CD4-positive, alpha-beta T cell treated with Interleukin-6 at 100 ng/mL for 8 hours (primary cell): Measurements from ENCODE around the gene TMEM143.
"Not testable (repeated sequence)": the region's sequence is repeated elsewhere in the genome, so short reads cannot be mapped to it uniquely, and the experiment has no call there.

Experiments used
- DNase-seq: peaks from one replicate; pipeline ENCODE4 v3.0.0-alpha.2; 2020; ENCODE audit warnings: mixed read lengths, low spot score

TMEM143 gene

GRCh38 chr19:48330012-48330681 lies 33.6 kb downstream of the TMEM143 start:
- DNase-seq = peak; percentile 86

GRCh38 chr19:48329167-48329891 lies 34.4 kb downstream of the TMEM143 start:
- DNase-seq = peak; percentile 41

GRCh38 chr19:48325265-48325910 lies 38.4 kb downstream of the TMEM143 start, which contains the start of gene EMP3:
Gene EMP3, plus strand, starts transcription at chr19:48325552. Its CDS starts 1,293 bp downstream, at chr19:48326845.
- peak; percentile 89 for DNase-seq

DNA sequence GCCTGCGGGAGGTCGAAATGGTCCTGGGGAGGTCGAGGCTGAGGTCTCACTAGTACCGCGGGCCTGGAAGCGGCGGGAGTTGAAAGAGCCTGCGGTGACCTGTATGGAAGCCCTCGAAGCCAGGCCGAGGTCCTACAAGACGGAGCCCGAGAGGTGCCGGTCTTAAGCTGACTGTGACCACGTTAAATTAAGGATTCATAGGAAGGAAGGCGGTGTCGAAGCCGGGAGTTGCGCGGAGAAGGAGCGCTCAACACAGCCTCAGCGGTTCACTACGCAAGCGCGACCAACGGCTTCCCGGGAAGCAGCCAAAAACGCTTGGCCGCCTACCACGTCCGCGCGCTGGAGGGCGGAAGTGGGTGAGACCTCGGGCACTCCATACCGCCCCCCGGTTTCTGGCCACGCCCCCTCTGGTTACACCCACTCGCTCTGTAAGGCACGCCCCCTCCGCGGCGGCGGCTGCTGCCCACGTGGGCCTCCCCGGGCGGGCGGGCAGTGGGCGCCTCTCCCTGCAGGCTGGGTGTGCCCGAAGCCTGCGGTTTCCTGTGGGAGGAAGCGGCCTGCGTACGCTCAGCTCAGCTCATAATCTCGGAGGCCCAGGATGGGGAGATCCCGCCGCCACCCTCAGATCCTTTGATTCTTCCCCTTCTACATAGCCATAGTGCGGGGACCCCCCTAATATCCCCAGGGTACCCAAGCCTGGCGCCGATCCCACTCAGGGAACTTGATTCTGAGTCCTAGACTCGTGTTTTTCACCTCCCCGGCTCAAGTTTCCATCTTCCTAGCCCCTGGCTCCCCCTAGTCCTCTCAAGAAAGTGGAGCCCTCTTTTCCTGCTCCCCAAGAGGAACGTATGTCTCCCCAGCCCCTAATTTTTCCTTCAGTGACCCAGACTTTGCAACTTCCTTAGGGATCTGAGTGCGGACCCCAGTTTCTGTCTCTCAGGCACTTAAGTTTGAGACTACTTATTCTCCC lies 41.8 kb downstream of the TMEM143 start:
- peak; percentile 99 for DNase-seq

DNA sequence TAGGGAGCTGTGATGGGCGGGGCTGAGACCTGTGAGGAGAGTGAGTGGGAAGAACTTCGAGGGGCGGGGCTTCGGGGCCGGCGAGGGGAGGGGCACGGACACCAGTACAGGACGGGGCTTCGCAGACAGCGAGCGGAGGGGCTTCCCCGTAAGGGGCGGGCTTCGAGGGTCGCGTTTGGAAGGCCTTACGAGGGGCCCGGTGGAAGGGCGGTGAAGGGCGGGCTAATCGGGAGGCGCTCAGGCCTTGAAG lies 42.4 kb downstream of the TMEM143 start:
- peak; percentile 99 for DNase-seq

- DNase-seq = peak; percentile 70
These were observed 43.8 kb downstream of the TMEM143 start for GRCh38 chr19:48319647-48320541.

- no peak for DNase-seq
These were observed 45.3 kb downstream of the TMEM143 start for GRCh38 chr19:48318286-48318987.

DNA sequence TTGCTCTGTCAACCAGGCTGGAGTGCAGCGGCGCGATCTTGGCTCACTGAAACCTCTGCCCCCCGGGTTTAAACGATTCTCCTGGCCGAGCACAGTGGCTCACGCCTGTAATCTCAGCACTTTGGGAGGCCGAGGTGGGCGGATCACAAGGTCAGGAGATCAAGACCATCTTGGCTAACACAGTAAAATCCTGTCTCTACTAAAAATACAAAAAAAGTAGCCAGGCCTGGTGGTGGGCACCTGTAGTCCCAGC lies 46.1 kb downstream of the TMEM143 start:
- DNase-seq = not testable (repeated sequence)

DNA sequence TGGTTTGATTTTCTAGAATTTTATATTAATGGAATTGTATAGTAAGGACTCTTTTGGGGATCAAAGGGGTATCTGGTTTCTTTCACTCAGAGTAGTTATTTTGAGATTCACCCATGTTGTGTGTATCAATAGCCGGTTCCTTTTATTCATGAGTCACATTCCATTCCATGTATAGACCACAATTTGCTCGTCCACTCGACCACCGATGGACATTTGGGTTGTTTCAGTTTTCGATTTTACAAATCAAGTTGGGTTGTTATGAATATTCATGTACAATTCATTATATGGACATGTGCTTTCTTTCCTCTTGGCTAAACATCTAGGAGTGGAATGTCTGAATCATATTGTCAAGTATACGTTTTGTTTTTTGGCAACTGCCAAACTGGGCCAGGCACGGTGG lies 48.0 kb downstream of the TMEM143 start:
- no peak for DNase-seq

GRCh38 chr19:48311384-48311783 lies 52.4 kb downstream of the TMEM143 start:
- DNase-seq = no peak

DNA sequence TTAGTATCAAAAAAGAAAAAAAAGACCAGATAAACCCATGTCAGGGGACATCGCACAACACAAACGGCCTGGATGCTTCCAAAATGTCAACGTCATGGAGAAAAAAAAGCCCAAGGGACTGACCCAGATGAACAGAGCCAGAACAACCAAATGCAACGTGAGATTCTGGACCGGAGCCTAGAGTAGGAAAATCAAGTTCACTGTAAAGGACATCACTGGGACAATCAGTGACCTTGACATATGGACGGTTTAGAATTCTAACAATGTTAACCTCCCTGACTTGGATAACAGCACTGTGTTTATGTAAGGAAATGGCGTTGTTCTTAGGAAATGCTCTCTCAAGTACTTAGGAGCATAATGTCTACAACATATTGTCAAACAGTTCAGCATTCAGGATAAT lies 53.5 kb downstream of the TMEM143 start:
- DNase-seq = no peak

DNA sequence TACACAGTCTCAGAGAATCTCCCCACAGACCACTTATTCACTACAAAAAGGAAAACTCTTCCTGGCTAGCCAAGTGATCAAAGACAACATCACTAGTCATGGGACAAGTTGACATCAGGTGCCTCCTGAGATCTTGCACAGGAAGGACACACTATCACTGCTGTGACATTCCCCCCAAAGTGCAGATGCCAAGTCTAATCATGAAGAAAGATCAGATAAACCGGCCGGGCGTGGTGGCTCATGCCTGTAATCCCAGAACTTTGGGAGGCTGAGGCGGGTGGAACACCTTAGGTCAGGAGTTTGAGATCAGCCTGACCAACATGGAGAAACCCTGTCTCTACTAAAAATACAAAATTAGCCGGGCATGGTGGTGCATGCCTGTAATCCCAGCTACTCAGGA lies 54.0 kb downstream of the TMEM143 start:
- not testable (repeated sequence) for DNase-seq

DNA sequence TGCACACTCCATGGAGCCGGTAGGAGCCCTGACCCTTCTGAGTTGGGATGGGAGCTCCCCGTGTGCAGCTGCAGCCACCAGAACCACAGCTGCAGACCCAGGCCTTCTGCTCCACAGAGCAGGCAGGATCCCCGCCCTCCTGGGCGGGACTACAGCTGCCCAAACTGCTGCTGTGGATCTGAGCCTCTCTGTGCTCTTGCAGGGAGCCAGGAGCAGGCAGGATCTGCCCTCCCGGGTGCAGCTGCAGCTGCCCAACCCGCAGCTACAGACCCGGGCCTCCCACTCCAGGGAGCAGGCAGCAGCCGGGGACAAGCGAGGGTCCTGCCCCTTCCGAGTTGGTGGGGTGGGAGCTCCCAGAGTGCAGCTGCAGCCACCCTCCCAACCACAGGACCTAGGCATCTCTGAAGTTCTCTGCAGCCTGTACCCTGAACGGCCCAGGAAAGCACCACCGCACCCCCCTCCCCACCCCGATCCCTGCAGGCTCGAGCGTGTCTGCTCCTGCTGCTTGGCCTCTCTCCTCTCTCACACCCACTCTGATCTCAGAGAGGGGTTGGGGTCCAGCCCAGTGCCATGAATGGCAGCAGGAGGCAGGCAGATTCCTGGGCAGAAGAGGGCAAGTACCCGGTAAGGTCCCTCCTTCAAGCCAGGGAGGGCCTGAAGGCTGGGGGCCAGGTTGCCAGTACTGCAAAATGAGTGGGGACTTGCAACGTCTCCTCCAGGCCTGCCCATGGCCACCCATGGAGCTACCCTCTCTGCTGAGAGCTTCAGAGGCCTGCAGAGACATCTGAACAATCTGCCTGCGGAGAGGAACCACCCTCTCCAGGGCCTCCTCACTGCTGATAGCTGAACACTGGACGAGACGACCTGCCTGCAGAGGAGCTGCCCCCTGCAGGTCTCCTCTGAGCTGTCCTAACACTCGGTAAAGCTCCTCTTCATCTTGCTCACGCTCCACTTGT lies 54.8 kb downstream of the TMEM143 start:
- no peak for DNase-seq

GRCh38 chr19:48303866-48304265 lies 59.9 kb downstream of the TMEM143 start:
- no peak for DNase-seq

DNA sequence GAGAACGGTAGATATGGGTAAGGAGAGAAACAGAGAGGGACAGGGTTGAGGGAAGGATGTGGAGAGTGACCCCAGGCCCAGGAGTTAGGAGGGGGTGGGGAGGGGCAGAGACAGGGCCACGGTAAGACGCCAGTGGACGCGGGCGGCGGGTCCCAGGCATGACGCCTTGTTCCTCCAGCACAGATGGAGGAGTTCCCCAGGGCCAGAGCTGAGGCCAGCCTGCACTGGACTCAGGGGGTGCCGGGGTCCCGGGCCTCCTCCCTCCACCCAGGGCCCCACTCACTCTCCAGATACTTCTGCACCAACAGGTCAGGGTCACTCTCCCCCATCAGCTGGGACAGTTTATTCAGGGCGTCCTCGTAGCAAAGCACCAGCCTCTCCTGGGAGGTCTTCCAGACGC lies 60.4 kb downstream of the TMEM143 start:
- no peak for DNase-seq

DNA sequence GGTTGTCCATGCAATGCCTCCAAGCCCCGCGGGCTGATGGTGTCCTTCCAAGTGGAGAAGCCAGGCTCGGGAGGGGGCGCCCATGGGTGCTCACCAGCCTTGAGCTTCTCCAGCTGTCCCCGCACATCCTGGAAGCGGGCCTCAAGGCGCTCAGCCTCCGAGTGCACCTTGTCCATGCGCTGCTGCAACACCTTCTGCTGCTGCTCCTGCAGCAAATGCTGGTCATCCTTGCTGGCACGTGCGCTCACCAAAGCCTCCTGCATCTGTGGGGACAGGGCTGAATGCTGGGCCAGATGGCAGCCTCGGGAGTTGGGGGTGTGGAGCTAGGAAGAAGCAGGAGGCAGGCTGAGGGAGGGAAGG lies 61.2 kb downstream of the TMEM143 start:
- no peak for DNase-seq

DNA sequence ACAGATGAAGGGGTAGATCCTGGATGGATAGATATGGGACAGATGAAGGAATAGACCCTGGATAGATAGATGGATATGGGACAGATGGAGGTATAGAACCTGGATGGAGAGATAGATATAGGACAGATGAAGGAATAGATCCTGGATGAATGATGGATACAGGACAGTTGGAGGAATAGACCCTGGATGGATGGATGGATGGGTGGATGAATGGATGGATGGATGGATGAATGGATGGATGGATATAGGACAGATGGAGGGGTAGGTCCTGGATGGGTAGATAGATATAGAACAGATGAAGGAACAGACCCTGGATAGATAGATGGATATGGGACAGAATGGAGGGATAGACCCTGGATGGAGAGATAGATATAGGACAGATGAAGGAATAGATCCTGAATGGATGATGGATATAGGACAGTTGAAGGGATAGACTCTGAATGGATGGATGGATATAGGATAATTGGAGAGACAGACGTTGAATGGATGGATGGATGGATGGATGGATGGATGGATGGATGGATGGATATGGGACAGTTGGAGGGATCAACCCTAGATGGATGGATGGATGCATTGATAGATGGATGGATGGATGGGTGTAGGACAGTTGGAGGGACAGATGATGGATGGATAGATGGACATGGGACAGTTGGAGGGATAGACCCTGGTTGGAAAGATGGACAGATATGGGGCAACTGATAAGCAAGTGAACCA lies 61.7 kb downstream of the TMEM143 start:
- DNase-seq = no peak

DNA sequence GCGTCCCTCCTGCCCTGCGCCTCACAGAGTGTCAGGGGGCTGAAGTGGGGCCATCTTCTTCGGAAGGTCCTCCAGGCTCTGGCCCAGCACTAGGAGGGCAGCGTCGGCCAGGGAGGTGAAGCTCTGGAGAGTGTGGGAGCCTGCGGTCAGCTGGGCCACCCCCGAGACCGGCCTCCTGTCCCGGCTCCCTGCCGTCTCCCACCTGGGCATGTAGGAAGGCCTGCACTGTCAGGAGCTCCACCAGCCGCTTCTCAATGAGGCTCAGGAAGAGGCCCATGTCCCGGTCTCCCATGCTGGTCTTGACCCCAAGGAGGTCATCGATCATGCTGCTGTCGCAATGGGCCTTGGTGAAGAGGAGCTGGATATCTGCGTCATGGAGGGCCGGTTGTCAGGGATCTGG lies 65.8 kb downstream of the TMEM143 start:
- no peak for DNase-seq
